Sigmoid colon (tissue), 7 donors: Measurements from ENCODE around the gene KRT81. TPM values are rescaled to one million over a fixed set of nuclear protein-coding genes. Genes with fewer than 3 reads are reported as not detected.
"Not testable (repeated sequence)": the region's sequence is repeated elsewhere in the genome, so short reads cannot be mapped to it uniquely, and the experiment has no call there.

Source experiments
- DNase-seq: peaks from one replicate; pipeline ENCODE4 v3.0.0-alpha.2; 2019
- H3K27ac ChIP-seq, 4 donors: fragments of 200-600 bp; sonication (generic); one replicate each; pipeline ENCODE4 v1.5.1; 2016 to 2019; ENCODE audit warnings: mild to moderate bottlenecking in 1 of 4
- H3K27me3 ChIP-seq, 3 donors: fragments of 200-600 bp; sonication (generic); one replicate each; pipeline ENCODE4 v1.5.1; 2019; ENCODE audit warnings: mild to moderate bottlenecking in 1 of 3
- H3K36me3 ChIP-seq, 4 donors: fragments of 200-600 bp; sonication (generic); one replicate each; pipeline ENCODE4 v1.5.1; 2016 to 2019
- H3K4me1 ChIP-seq, 4 donors: fragments of 200-600 bp; sonication (generic); one replicate each; pipeline ENCODE4 v1.5.1; 2017 to 2019
- H3K4me3 ChIP-seq, 4 donors: fragments of 200-600 bp; sonication (generic); one replicate each; pipeline ENCODE4 v1.5.1; 2017 to 2019; ENCODE audit warnings: mild to moderate bottlenecking in 2 of 4, moderate library complexity in 1 of 4
- H3K9me3 ChIP-seq, 4 donors: fragments of 200-600 bp in 3 of 4; sonication (generic) in 3 of 4; one replicate each; pipeline versions ENCODE4 v1.5.1 to v1.6.1; 2013 to 2019
- CTCF ChIP-seq, 4 experiments: fragments of 450-650 bp in 3 of 4; fragments of 200-600 bp in 1 of 4; IDR thresholded peaks; one replicate each; pipeline ENCODE4 v1.5.1; 2016 to 2019; ENCODE audit warnings: antibody characterized with exemption in 4 of 4, mild to moderate bottlenecking in 3 of 4, moderate library complexity in 2 of 4
- EP300 ChIP-seq, 4 donors: sonication (generic); formaldehyde crosslinking; IDR thresholded peaks; one replicate each; pipeline ENCODE4 v1.6.1; 2017; ENCODE audit warnings: antibody characterized with exemption in 4 of 4
- POLR2A ChIP-seq, 2 donors: fragments of 450-650 bp; IDR thresholded peaks; one replicate each; pipeline ENCODE4 v1.6.1; 2016; ENCODE audit warnings: antibody characterized with exemption in 2 of 2, mild to moderate bottlenecking in 2 of 2, moderate library complexity in 2 of 2
- POLR2AphosphoS5 ChIP-seq, 4 donors: sonication (generic); formaldehyde crosslinking; IDR thresholded peaks; one replicate each; pipeline ENCODE4 v1.6.1; 2017; ENCODE audit warnings: antibody characterized with exemption in 4 of 4
- WGBS, 2 donors: extraction: QIAGEN DNeasy Blood & Tissue Kit; methylation state at CpG; one replicate each; pipeline ENCODE4 v1.1.7; 2013; 5-methylcytosine and 5-hydroxymethylcytosine counted together
- intact Hi-C: fragments of 100-400 bp; cut with DNase I; formaldehyde crosslinking; loops from one replicate; pipeline ENCODE4 v1.15.1; 2023
- polyA plus RNA-seq, 3 donors: library from polyadenylated mRNA; stranded (reverse); fragments of 200-250 nt; gene quantifications; one replicate each; pipeline ENCODE4 v1.2.3, GENCODE V29; 2013
- total RNA-seq, 4 donors: library from RNA; depleted of rRNA; stranded (reverse); fragments of >200 nt; gene quantifications; one replicate each; pipeline ENCODE4 v1.1.0, GENCODE V29; 2016
- donor health status: healthy with polysubstance abuse.
- donor health status: Bipolar disorder and iron deficiency.
- donor health status: healthy.

The KRT81 gene
- total and polyA plus RNA-seq, 7 donors, result 0.14 to 0.17 TPM; not detected in 5

GRCh38 chr12:52252728-52253343 is 38.5 kb downstream of the KRT81 start:
- no peaks in the 10 kb centered on the region for H3K36me3 ChIP-seq
- peaks cover 0 to 23% (median 11%) of the 10 kb centered on the region in 3 donors for H3K27me3 ChIP-seq
- H3K9me3 ChIP-seq, result no peaks in the 10 kb centered on the region
- H3K27ac ChIP-seq, result no peak overlapping the region
- no peak for TF ChIP-seq CTCF (IDR thresholded peaks at IDR 0.05)
- no peak for TF ChIP-seq POLR2A (IDR thresholded peaks at IDR 0.05)
- no peak for TF ChIP-seq EP300 (IDR thresholded peaks at IDR 0.05)
- TF ChIP-seq POLR2AphosphoS5 (IDR thresholded peaks at IDR 0.05), result no peak
- 93 to 95% methylated on average over 11 of the region's 11 CpGs for WGBS, 2 donors
- H3K4me1 ChIP-seq, result peaks cover 0 to 24% (median 20%) of the 10 kb centered on the region in 4 donors
- intact Hi-C loops, result no loop called here
- H3K4me3 ChIP-seq, result no peak overlapping the region
- DNase-seq, result no peak

- Histone ChIP-seq H3K27me3 (peaks cover 0 to 16% (median 8%) of the 10 kb centered on the region in 3 donors), H3K4me1 (peaks cover 0 to 30% (median 24%) of the 10 kb centered on the region in 4 donors)
- H3K4me3 ChIP-seq, H3K9me3 ChIP-seq, H3K27ac ChIP-seq, H3K36me3 ChIP-seq, intact Hi-C loops: not testable (repeated sequence)
- WGBS, 2 donors, result 87 to 88% methylated on average over 8 of the region's 8 CpGs
- DNase-seq, result peak; percentile 44
Measured at GRCh38 chr12:52252175-52252615, 39.1 kb downstream of the KRT81 start.

DNA sequence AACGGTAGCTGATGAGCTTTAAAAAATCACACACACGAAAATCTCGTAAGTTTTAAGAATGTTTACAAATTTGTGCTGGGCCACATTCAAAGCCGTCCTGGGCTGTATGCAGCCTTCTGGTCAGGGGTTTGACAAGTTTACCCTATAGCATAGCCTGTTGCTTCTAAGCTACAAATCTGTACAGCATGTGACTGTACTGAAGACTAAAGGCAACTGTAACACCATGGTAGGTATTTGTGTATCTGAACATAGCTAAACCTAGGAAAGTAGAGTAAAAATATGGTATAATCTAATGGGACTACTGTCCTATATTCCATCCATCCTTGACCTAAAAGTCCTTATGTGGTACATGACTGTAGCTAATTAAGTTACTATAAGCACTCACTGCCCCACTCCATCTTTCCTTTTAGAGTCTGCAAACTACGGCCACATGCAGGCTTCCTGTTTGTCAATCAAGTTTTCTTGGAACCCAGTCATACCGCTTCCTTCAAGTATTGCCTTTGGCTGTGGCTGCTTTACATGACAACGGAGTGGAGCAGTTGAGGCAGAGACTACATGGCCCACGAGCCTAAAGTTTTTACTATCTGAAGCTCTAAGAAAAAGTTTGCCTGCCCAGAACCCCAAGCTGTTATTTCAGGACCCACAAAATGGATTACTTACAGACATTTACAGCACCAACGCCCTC is 39.8 kb downstream of the KRT81 start:
- Histone ChIP-seq H3K9me3 (no peaks in the 10 kb centered on the region), H3K36me3 (no peaks in the 10 kb centered on the region), H3K27ac (no peak overlapping the region), H3K27me3 (peaks cover 0 to 9% (median 1%) of the 10 kb centered on the region in 3 donors), H3K4me3 (no peak overlapping the region), H3K4me1 (peaks cover 0 to 36% (median 28%) of the 10 kb centered on the region in 4 donors)
- intact Hi-C loops, result no loop called here
- WGBS, 2 donors, result 65 to 81% methylated on average over 9 of the region's 9 CpGs
- TF ChIP-seq POLR2A (IDR thresholded peaks at IDR 0.05), result no peak
- TF ChIP-seq POLR2AphosphoS5 (IDR thresholded peaks at IDR 0.05), result no peak
- TF ChIP-seq EP300 (IDR thresholded peaks at IDR 0.05), result no peak
- TF ChIP-seq CTCF (IDR thresholded peaks at IDR 0.05), result no peak
- peak; percentile 22 for DNase-seq

DNA sequence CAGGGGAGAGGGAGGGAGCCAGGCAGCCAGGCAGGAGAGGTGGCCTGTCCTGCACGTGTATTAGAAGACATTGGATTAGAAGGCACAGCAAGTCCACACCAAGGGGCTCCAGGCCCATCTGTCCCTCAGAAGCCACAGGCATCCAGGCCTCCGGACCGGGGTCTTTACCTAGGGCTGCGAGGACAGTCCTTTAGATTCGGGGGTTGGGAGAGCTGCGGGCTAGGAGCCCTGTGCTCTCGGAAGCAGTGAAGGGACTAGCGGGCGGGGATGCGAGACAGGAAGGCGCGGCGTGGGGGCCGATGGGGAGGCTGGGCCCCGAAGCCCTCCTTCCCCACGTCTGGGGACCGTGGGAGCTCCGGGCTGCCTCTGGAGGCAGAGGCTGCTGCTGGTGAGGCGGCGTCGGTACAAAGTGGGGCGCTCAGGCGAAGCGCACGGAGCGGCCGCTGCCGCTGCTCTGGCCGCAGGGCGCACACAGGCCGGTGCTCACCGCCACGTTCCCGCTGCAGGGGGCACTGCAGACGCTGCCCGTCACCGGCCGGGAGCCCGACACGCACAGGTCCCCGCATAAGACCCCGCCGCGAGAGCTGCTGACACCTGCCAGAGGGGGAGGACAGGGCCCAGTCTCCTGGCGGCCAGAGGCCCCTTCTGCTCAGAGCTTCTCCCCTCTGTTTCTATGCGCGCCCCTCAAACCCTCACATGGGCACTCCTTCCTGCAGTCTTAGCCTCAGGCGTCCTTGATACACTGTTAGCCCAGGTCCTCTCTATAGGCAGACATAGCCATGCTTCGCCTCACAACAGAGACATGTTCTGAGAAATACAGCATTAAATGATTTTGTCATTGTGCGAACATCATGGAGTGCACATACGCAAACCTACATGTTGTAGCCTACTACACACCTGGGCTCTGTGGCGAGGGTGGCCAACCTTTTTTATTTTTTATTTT is 41.0 kb downstream of the KRT81 start:
- Histone ChIP-seq H3K9me3 (no peaks in the 10 kb centered on the region), H3K4me1 (peaks cover 0 to 42% (median 30%) of the 10 kb centered on the region in 4 donors), H3K4me3 (no peak overlapping the region), H3K27ac (peak overlapping the region in 2 of 4 donors; percentile 82 to 84), H3K27me3 (peaks cover 0 to 4% (median 0%) of the 10 kb centered on the region in 3 donors), H3K36me3 (no peaks in the 10 kb centered on the region)
- DNase-seq, result peak; percentile 58
- intact Hi-C loops, result no loop called here
- TF ChIP-seq EP300 (IDR thresholded peaks at IDR 0.05) (no peak), POLR2AphosphoS5 (IDR thresholded peaks at IDR 0.05) (no peak), CTCF (IDR thresholded peaks at IDR 0.05) (no peak), POLR2A (IDR thresholded peaks at IDR 0.05) (no peak)
- 49 to 85% methylated on average over 52 of the region's 52 CpGs for WGBS, 2 donors
